Neural cell (in vitro differentiated cells): ENCODE results near the gene NXF1.
"Not testable (repeated sequence)": the region's sequence is repeated elsewhere in the genome, so short reads cannot be mapped to it uniquely, and the experiment has no call there.

Experiments used
- EZH2 ChIP-seq: fragments of 200-600, 300-800 bp; shearing (Covaris generic), sonication (generic); IDR thresholded peaks from 2 replicates; pipeline ENCODE4 v1.6.1; 2014; ENCODE audit warnings: antibody characterized with exemption, low read length, borderline replicate concordance, mild to moderate bottlenecking; ENCODE audit not compliant: insufficient read depth, poor library complexity, severe bottlenecking
- POLR2AphosphoS5 ChIP-seq: IDR thresholded peaks from 2 replicates; pipeline ENCODE4 v1.6.1; 2012
- TF ChIP-seq, protein P1 (sequence below): fragments of 450-650 bp; IDR thresholded peaks from 2 replicates; pipeline ENCODE4 v1.5.1; 2014; ENCODE audit warnings: antibody characterized with exemption, mild to moderate bottlenecking, moderate library complexity; ENCODE audit not compliant: poor library complexity, severe bottlenecking

DNA sequence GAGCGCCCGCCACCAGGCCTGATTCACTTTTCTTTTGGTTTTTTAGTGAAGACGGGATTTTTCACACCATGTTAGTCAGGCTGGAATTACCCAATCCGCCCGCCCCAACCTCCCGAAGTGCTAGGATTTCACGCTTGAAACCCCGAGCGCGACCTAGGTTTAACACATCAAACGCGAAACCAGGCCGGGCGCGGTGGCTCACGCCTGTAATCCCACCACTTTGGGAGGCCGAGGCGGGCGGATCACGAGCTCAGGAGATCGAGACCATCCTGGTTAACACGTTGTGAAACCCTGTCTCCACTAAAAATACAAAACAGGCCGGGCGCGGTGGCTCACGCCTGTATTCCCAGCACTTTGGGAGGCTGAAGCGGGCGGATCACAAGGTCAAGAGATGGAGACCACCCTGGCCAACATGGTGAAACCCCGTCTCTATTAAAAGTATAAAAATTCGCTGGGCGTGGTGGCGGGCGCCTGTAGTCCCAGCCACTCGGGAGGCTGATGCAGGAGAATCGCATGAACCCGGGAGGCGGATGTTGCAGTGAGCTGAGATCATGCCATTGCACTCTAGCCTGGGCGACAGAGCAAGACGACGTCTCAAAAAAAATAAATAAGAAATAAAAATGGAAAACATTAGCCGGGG lies 35.6 kb upstream of the NXF1 start:
- TF ChIP-seq, protein P1, sequence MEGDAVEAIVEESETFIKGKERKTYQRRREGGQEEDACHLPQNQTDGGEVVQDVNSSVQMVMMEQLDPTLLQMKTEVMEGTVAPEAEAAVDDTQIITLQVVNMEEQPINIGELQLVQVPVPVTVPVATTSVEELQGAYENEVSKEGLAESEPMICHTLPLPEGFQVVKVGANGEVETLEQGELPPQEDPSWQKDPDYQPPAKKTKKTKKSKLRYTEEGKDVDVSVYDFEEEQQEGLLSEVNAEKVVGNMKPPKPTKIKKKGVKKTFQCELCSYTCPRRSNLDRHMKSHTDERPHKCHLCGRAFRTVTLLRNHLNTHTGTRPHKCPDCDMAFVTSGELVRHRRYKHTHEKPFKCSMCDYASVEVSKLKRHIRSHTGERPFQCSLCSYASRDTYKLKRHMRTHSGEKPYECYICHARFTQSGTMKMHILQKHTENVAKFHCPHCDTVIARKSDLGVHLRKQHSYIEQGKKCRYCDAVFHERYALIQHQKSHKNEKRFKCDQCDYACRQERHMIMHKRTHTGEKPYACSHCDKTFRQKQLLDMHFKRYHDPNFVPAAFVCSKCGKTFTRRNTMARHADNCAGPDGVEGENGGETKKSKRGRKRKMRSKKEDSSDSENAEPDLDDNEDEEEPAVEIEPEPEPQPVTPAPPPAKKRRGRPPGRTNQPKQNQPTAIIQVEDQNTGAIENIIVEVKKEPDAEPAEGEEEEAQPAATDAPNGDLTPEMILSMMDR, result not testable (repeated sequence)
- TF ChIP-seq EZH2, POLR2AphosphoS5: not testable (repeated sequence)
